ENCODE measurements around the gene SYTL2. TPM values are rescaled to one million over a fixed set of nuclear protein-coding genes. Genes with fewer than 3 reads are reported as not detected.

Gene SYTL2
- total RNA-seq, 1 experiment from 2014 or later, result 5.2 TPM

DNA sequence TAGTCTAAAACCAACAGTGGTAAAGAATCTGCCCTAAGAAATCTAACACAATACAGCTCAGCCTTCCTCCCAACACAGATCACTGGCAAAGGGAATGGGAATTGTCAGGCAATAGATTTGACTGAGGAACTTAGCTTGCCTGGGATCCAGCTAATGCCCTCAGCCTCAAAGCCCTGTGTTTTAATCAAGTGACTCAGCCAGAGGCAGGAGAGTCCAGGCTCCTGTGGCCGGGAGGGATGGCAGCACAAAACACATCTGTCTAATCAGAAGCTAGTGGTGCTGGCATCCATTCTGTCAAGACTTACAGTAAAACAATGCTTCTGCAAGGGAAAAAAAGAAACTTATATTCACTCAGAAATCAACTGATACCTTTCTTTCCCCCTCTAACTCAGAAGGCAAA, 5.6 kb downstream of the SYTL2 start:
- no CpG with 5 or more reads among the region's 1 CpG for WGBS (ENCODE audit: extremely low coverage, insufficient read length, low lambda C conversion rate)

More for the DNA sequence above, 5.6 kb downstream of the SYTL2 start:
- Histone ChIP-seq H3K18ac (ENCODE audit: insufficient read length, low read depth, low read length) (no peak overlapping the region), H3K9ac (ENCODE audit: extremely low read depth, insufficient read length, low read length) (no peak overlapping the region), H2BK5ac (ENCODE audit: insufficient read length, low read length) (no peak overlapping the region), H3K23me2 (ENCODE audit: insufficient read length, low read depth, low read length, poor library complexity, severe bottlenecking) (peaks cover 2% of the 10 kb centered on the region), H3K14ac (ENCODE audit: insufficient read depth, low read length) (no peak overlapping the region), H3K56ac (ENCODE audit: insufficient read length, low read depth, low read length) (no peak overlapping the region), H4K5ac (ENCODE audit: insufficient read length, low read depth, low read length) (no peak overlapping the region), H3K4ac (ENCODE audit: low read depth, low read length) (no peak overlapping the region), H4K8ac (replicated peaks; ENCODE audit: insufficient read length, low read depth, low read length) (no peak overlapping the region), H4K91ac (ENCODE audit: insufficient read length, low read depth, low read length) (no peak overlapping the region), H3K4me2 (ENCODE audit: insufficient read depth, insufficient read length, low read length) (no peak overlapping the region), H3K79me1 (ENCODE audit: insufficient read depth, low read depth, low read length, poor library complexity, severe bottlenecking) (no peaks in the 10 kb centered on the region), H3K4me1 (ENCODE audit: insufficient read depth, low read length) (peaks cover 2% of the 10 kb centered on the region; the same call in 1 of the 2 replicates), H2BK20ac (ENCODE audit: low read depth, low read length, poor library complexity, severe bottlenecking) (no peak overlapping the region), H3K23ac (ENCODE audit: insufficient read length, low read depth, low read length) (no peak overlapping the region), H2BK15ac (ENCODE audit: low read depth, low read length) (no peak overlapping the region), H3K79me2 (ENCODE audit: insufficient read depth, low read length) (no peaks in the 10 kb centered on the region), H3T11ph (ENCODE audit: low read length) (no peak overlapping the region), H2AFZ (ENCODE audit: low read length) (no peak overlapping the region), H3K27me3 (ENCODE audit: insufficient read depth, low read length) (no peaks in the 10 kb centered on the region; the same call in 1 of the 2 replicates), H2AK5ac (ENCODE audit: insufficient read length, low read length) (no peak overlapping the region), H4K20me1 (ENCODE audit: control insufficient read depth, insufficient read depth, insufficient read length) (peaks cover 3% of the 10 kb centered on the region), H3K9me3 (ENCODE audit: control insufficient read depth, low read depth, low read length) (no peaks in the 10 kb centered on the region), H3K27ac (ENCODE audit: insufficient read length, low read depth, low read length) (no peak overlapping the region), H2BK12ac (ENCODE audit: insufficient read length, low read depth, low read length) (no peak overlapping the region), H2BK120ac (ENCODE audit: low read depth, low read length, poor library complexity, severe bottlenecking) (no peak overlapping the region)
- H3K36me3 Mint-ChIP-seq (ENCODE audit: insufficient read depth in 1 of 3, low read depth in 3 of 3), result no peaks in the 10 kb centered on the region
- TF ChIP-seq CTCF (conservative IDR thresholded peaks at IDR 0.05), result no peak
- no peak overlapping the region for H3K4me3 Mint-ChIP-seq
- DNase-seq, result no peak
- peaks cover 13 to 14% of the 10 kb centered on the region in 2 experiments for H3K4me1 Mint-ChIP-seq
- H3K27me3 Mint-ChIP-seq (ENCODE audit: low read depth), result peaks cover 20% of the 10 kb centered on the region
- no peaks in the 10 kb centered on the region for H3K9me3 Mint-ChIP-seq
- no peak overlapping the region for H3K27ac Mint-ChIP-seq
